ENCODE results near the gene GMDS.

The GMDS gene

GRCh38 chr6:1618311-1619097 is 626.9 kb downstream of the GMDS start:
- no peak for DNase-seq

- no peak for DNase-seq
Observed at GRCh38 chr6:1617466-1618310, 627.7 kb downstream of the GMDS start.

- DNase-seq, result no peak
Observed at GRCh38 chr6:1616701-1617463, 628.5 kb downstream of the GMDS start.

GRCh38 chr6:1615853-1616420 is 629.5 kb downstream of the GMDS start:
- DNase-seq, result no peak

- no peak for DNase-seq
Observed at GRCh38 chr6:1615151-1615852, 630.1 kb downstream of the GMDS start.

GRCh38 chr6:1614448-1615150 is 630.8 kb downstream of the GMDS start:
- DNase-seq, result peak in 1 of 2 donors; percentile 25

- DNase-seq, result no peak
Observed at GRCh38 chr6:1613688-1614447, 631.5 kb downstream of the GMDS start.

- DNase-seq, result no peak
Observed at GRCh38 chr6:1613346-1613687, 632.1 kb downstream of the GMDS start.

- DNase-seq, result no peak
Observed at GRCh38 chr6:1612974-1613306, 632.5 kb downstream of the GMDS start.

GRCh38 chr6:1612299-1612973 is 633.0 kb downstream of the GMDS start:
- no peak for DNase-seq

- no peak for DNase-seq
Observed at GRCh38 chr6:1611572-1612298, 633.7 kb downstream of the GMDS start.

- DNase-seq, result no peak
Observed at GRCh38 chr6:1611322-1611571, 634.2 kb downstream of the GMDS start.

GRCh38 chr6:1610497-1611321 is 634.7 kb downstream of the GMDS start:
- peak in 1 of 2 donors; percentile 35 for DNase-seq

GRCh38 chr6:1609648-1610496 is 635.5 kb downstream of the GMDS start, which contains the start of gene FOXC1:
Gene FOXC1 (plus strand): TSS chr6:1609915. CDS start chr6:1610446, 531 bp downstream.
- peak; percentile 36 to 51 for DNase-seq

GRCh38 chr6:1609041-1609647 is 636.3 kb downstream of the GMDS start:
- DNase-seq, result no peak

- no peak for DNase-seq
Observed at GRCh38 chr6:1608222-1609040, 637.0 kb downstream of the GMDS start.
